Mesothelial cell of epicardium (in vitro differentiated cells): ENCODE data around the gene CAMK2B. TPM values are rescaled to one million over a fixed set of nuclear protein-coding genes. Genes with fewer than 3 reads are reported as not detected.

Source experiments
- DNase-seq, 2 experiments: peaks; one replicate each; pipeline ENCODE4 v3.0.0; 2021; ENCODE audit warnings: low spot score in 2 of 2; ENCODE audit not compliant: unreplicated experiment in 2 of 2
- H3K27ac Mint-ChIP-seq: 2 replicates; pipeline ENCODE4 v1.8.0; 2021; ENCODE audit warnings: mixed read lengths
- H3K27me3 Mint-ChIP-seq: 2 replicates; pipeline ENCODE4 v1.8.0; 2021; ENCODE audit warnings: low read depth, mixed read lengths
- H3K36me3 Mint-ChIP-seq: 2 replicates; pipeline ENCODE4 v1.8.0; 2021; ENCODE audit warnings: mixed read lengths
- H3K4me1 Mint-ChIP-seq: 2 replicates; pipeline ENCODE4 v1.8.0; 2021; ENCODE audit warnings: mixed read lengths
- H3K4me3 Mint-ChIP-seq: 2 replicates; pipeline ENCODE4 v1.8.0; 2021; ENCODE audit warnings: mild to moderate bottlenecking, moderate library complexity, mixed read lengths
- H3K9me3 Mint-ChIP-seq: 2 replicates; pipeline ENCODE4 v1.8.0; 2021; ENCODE audit warnings: mixed read lengths
- CTCF ChIP-seq: fragments of 200-600 bp; sonication (generic); IDR thresholded peaks from one replicate; pipeline ENCODE4 v1.5.0; 2021; ENCODE audit warnings: antibody characterized with exemption; ENCODE audit not compliant: unreplicated experiment
- total RNA-seq: library from RNA; stranded (reverse); gene quantifications from 3 replicates; pipeline ENCODE4 v1.2.1, GENCODE V29; 2021

Gene CAMK2B
- total RNA-seq, 1 donor from 2014 or later = 1.8 TPM

- Mint-ChIP-seq H3K4me3 (no peak overlapping the region), H3K27ac (no peak overlapping the region), H3K27me3 (no peaks in the 10 kb centered on the region), H3K9me3 (peaks cover 5% of the 10 kb centered on the region), H3K36me3 (no peaks in the 10 kb centered on the region), H3K4me1 (peaks cover 22% of the 10 kb centered on the region)
- no peak for TF ChIP-seq CTCF
- DNase-seq = no peak
Observed at GRCh38 chr7:44258865-44259546, 66.4 kb downstream of the CAMK2B start.

GRCh38 chr7:44258423-44258760, 67.0 kb downstream of the CAMK2B start:
- TF ChIP-seq CTCF = no peak
- Mint-ChIP-seq H3K4me1 (peaks cover 16% of the 10 kb centered on the region), H3K36me3 (no peaks in the 10 kb centered on the region), H3K9me3 (peaks cover 5% of the 10 kb centered on the region), H3K27ac (no peak overlapping the region), H3K27me3 (no peaks in the 10 kb centered on the region), H3K4me3 (no peak overlapping the region)
- no peak for DNase-seq

- Mint-ChIP-seq H3K9me3 (peaks cover 5% of the 10 kb centered on the region), H3K4me3 (no peak overlapping the region), H3K36me3 (no peaks in the 10 kb centered on the region), H3K27me3 (no peaks in the 10 kb centered on the region), H3K27ac (no peak overlapping the region), H3K4me1 (peaks cover 13% of the 10 kb centered on the region)
- TF ChIP-seq CTCF = no peak
- DNase-seq = no peak
Observed at GRCh38 chr7:44257618-44258422, 67.6 kb downstream of the CAMK2B start.

- no peaks in the 10 kb centered on the region for H3K27me3 Mint-ChIP-seq
- peaks cover 5% of the 10 kb centered on the region for H3K9me3 Mint-ChIP-seq
- H3K4me1 Mint-ChIP-seq = peaks cover 13% of the 10 kb centered on the region
- DNase-seq = no peak
- no peak overlapping the region for H3K4me3 Mint-ChIP-seq
- no peak overlapping the region for H3K27ac Mint-ChIP-seq
- no peak for TF ChIP-seq CTCF
- H3K36me3 Mint-ChIP-seq = no peaks in the 10 kb centered on the region
Observed at GRCh38 chr7:44257213-44257612, 68.2 kb downstream of the CAMK2B start.

- no peaks in the 10 kb centered on the region for H3K36me3 Mint-ChIP-seq
- H3K4me1 Mint-ChIP-seq = peaks cover 13% of the 10 kb centered on the region
- no peak overlapping the region for H3K4me3 Mint-ChIP-seq
- TF ChIP-seq CTCF = no peak
- H3K9me3 Mint-ChIP-seq = peaks cover 5% of the 10 kb centered on the region
- no peak for DNase-seq
- no peaks in the 10 kb centered on the region for H3K27me3 Mint-ChIP-seq
- H3K27ac Mint-ChIP-seq = no peak overlapping the region
Observed at GRCh38 chr7:44256459-44256858, 68.9 kb downstream of the CAMK2B start.
